Astrocyte of the spinal cord (primary cell): Measurements from ENCODE around the gene SH3RF3.
A peak's percentile ranks its signal among the peaks of the same experiment; 100 is the strongest.

Experiments
- DNase-seq: peaks from one replicate; pipeline ENCODE4 v3.0.0; 2011; ENCODE audit warnings: low read depth, low spot score
- H3K4me3 ChIP-seq: 2 replicates; pipeline ENCODE4 v1.5.1; 2011; ENCODE audit warnings: low read depth, mild to moderate bottlenecking, low read length, moderate library complexity
- CTCF ChIP-seq: IDR thresholded peaks from 2 replicates; pipeline ENCODE4 v1.5.1; 2012; ENCODE audit warnings: low read depth, mild to moderate bottlenecking, low read length, inconsistent platforms
- in situ Hi-C: cut with HindIII; loops from 2 replicates; pipeline ENCODE4 v1.10.0; 2017; ENCODE audit warnings: low sequenced_read_pairs

The SH3RF3 gene

GRCh38 chr2:109168086-109168485 lies 39.1 kb downstream of the SH3RF3 start:
- DNase-seq: peak; percentile 10
- no peak for TF ChIP-seq CTCF
- in situ Hi-C loops: no loop called here
- H3K4me3 ChIP-seq: no peak overlapping the region

- no peak for TF ChIP-seq CTCF
- in situ Hi-C loops: no loop called here
- no peak for DNase-seq
- H3K4me3 ChIP-seq: no peak overlapping the region
These were observed 39.7 kb downstream of the SH3RF3 start for GRCh38 chr2:109168716-109169115.

GRCh38 chr2:109170645-109171044 lies 41.6 kb downstream of the SH3RF3 start:
- H3K4me3 ChIP-seq: no peak overlapping the region
- no peak for TF ChIP-seq CTCF
- in situ Hi-C loops: no loop called here

GRCh38 chr2:109171444-109172334 lies 42.7 kb downstream of the SH3RF3 start:
- peak; percentile 98 for DNase-seq
- TF ChIP-seq CTCF: peak; percentile 33
- no peak overlapping the region for H3K4me3 ChIP-seq
- in situ Hi-C loops: no loop called here

More at GRCh38 chr2:109170645-109171044, 41.6 kb downstream of the SH3RF3 start:
- no peak for DNase-seq

GRCh38 chr2:109172556-109173105 lies 43.6 kb downstream of the SH3RF3 start:
- no peak overlapping the region for H3K4me3 ChIP-seq
- no peak for DNase-seq
- in situ Hi-C loops: no loop called here
- no peak for TF ChIP-seq CTCF

- peak; percentile 94 for DNase-seq
- in situ Hi-C loops: no loop called here
- H3K4me3 ChIP-seq: no peak overlapping the region
- no peak for TF ChIP-seq CTCF
These were observed 44.5 kb downstream of the SH3RF3 start for GRCh38 chr2:109173311-109174171.
